CD14-positive monocyte (primary cell): ENCODE measurements around the gene ZDHHC8. TPM values are rescaled to one million over a fixed set of nuclear protein-coding genes. Genes with fewer than 3 reads are reported as not detected.

Source experiments
- DNase-seq, 3 donors: peaks; one replicate each; pipeline ENCODE4 v3.0.0-alpha.2; 2011 to 2022
- H2AFZ ChIP-seq: 2 replicates; pipeline ENCODE4 v1.6.0; 2012; ENCODE audit warnings: mild to moderate bottlenecking, low read depth, low read length, inconsistent platforms; ENCODE audit not compliant: insufficient read depth, poor library complexity, severe bottlenecking
- H3K27ac ChIP-seq, 2 donors: 1 replicate in 1 of 2; 2 replicates in 1 of 2; pipeline ENCODE4 v1.5.1; 2012 to 2013; ENCODE audit warnings: low read length in 2 of 2, control low read depth in 1 of 2, inconsistent platforms in 1 of 2, low read depth in 1 of 2, mild to moderate bottlenecking in 1 of 2
- H3K27me3 ChIP-seq, 2 donors: one replicate each; pipeline versions ENCODE4 v1.6.0 to v1.6.1; 2011 to 2013; ENCODE audit warnings: low read length in 2 of 2; ENCODE audit not compliant: control insufficient read depth in 2 of 2, insufficient read depth in 2 of 2
- H3K36me3 ChIP-seq, 2 donors: replicated peaks in 1 of 2; 1 replicate in 1 of 2; 2 replicates in 1 of 2; pipeline versions ENCODE4 v1.5.1 to v1.6.1; 2012 to 2013; ENCODE audit warnings: low read length in 2 of 2, control low read depth in 1 of 2, inconsistent platforms in 1 of 2, mild to moderate bottlenecking in 1 of 2; ENCODE audit not compliant: insufficient read depth in 2 of 2, control insufficient read depth in 1 of 2
- H3K4me1 ChIP-seq, 2 donors: 1 replicate in 1 of 2; 2 replicates in 1 of 2; pipeline versions ENCODE4 v1.5.1 to v1.6.1; 2012 to 2013; ENCODE audit warnings: low read length in 2 of 2, control low read depth in 1 of 2, inconsistent platforms in 1 of 2, mild to moderate bottlenecking in 1 of 2, moderate library complexity in 1 of 2; ENCODE audit not compliant: insufficient read depth in 2 of 2, control insufficient read depth in 1 of 2
- H3K4me2 ChIP-seq: replicated peaks from 2 replicates; pipeline ENCODE3; 2012; ENCODE audit warnings: low read length, moderate library complexity, mild to moderate bottlenecking; ENCODE audit not compliant: poor library complexity, severe bottlenecking; ENCODE audit errors: extremely low read depth
- H3K4me3 ChIP-seq, 3 experiments: fragments of 200-600 bp in 1 of 3; sonication (generic) in 1 of 3; replicated peaks in 1 of 3; 1 replicate in 2 of 3; 2 replicates in 1 of 3; pipeline ENCODE4 v1.5.1; 2011 to 2013; ENCODE audit warnings: low read length in 3 of 3, mild to moderate bottlenecking in 3 of 3, control low read depth in 2 of 3, low read depth in 2 of 3, inconsistent platforms in 1 of 3, moderate library complexity in 1 of 3
- H3K79me2 ChIP-seq: 2 replicates; pipeline ENCODE4 v1.6.0; 2012; ENCODE audit warnings: mild to moderate bottlenecking, control low read depth, inconsistent platforms, low read length, moderate library complexity; ENCODE audit not compliant: insufficient read depth
- H3K9ac ChIP-seq: 2 replicates; pipeline ENCODE4 v1.6.0; 2017; ENCODE audit warnings: low read length, mild to moderate bottlenecking; ENCODE audit not compliant: insufficient read depth, poor library complexity, severe bottlenecking
- H3K9me3 ChIP-seq, 2 donors: replicated peaks in 1 of 2; 1 replicate in 1 of 2; 2 replicates in 1 of 2; pipeline versions ENCODE4 v1.5.1 to v1.6.1; 2012 to 2013; ENCODE audit warnings: low read length in 2 of 2, control low read depth in 1 of 2; ENCODE audit not compliant: control insufficient read depth in 1 of 2, insufficient read depth in 1 of 2
- H4K20me1 ChIP-seq: 2 replicates; pipeline ENCODE4 v1.6.0; 2012; ENCODE audit warnings: mild to moderate bottlenecking, low read length, control low read depth, moderate library complexity; ENCODE audit not compliant: insufficient read depth
- H3K27ac Mint-ChIP-seq, 7 donors: one replicate each; pipeline ENCODE4 v1.8.0; 2020; ENCODE audit warnings: mild to moderate bottlenecking in 7 of 7, mixed read lengths in 7 of 7, moderate library complexity in 6 of 7, inconsistent platforms in 2 of 7
- H3K27me3 Mint-ChIP-seq, 3 donors: one replicate each; pipeline ENCODE4 v1.8.0; 2021 to 2022; ENCODE audit warnings: low read depth in 3 of 3, mild to moderate bottlenecking in 3 of 3, mixed read lengths in 3 of 3, moderate library complexity in 3 of 3, inconsistent platforms in 1 of 3
- H3K36me3 Mint-ChIP-seq, 2 donors: one replicate each; pipeline ENCODE4 v1.8.0; 2020; ENCODE audit warnings: mixed read lengths in 2 of 2, inconsistent platforms in 1 of 2, mild to moderate bottlenecking in 1 of 2
- H3K4me1 Mint-ChIP-seq: one replicate; pipeline ENCODE4 v1.8.0; 2020; ENCODE audit warnings: mild to moderate bottlenecking, mixed read lengths
- H3K4me3 Mint-ChIP-seq, 2 donors: one replicate each; pipeline ENCODE4 v1.8.0; 2020; ENCODE audit warnings: mild to moderate bottlenecking in 2 of 2, mixed read lengths in 2 of 2, moderate library complexity in 1 of 2
- H3K9me3 Mint-ChIP-seq, 7 donors: one replicate each; pipeline ENCODE4 v1.8.0; 2020 to 2022; ENCODE audit warnings: mixed read lengths in 7 of 7, mild to moderate bottlenecking in 6 of 7, moderate library complexity in 6 of 7, inconsistent platforms in 2 of 7
- WGBS: methylation state at CpG from one replicate; pipeline ENCODE4 v1.1.5; 2013; ENCODE audit warnings: missing lambda C conversion rate; ENCODE audit not compliant: insufficient coverage; 5-methylcytosine and 5-hydroxymethylcytosine counted together
- intact Hi-C, 2 donors: fragments of 100-400 bp; cut with micrococcal nuclease; formaldehyde crosslinking; loops; one replicate each; pipeline versions ENCODE4 v1.15.0 to v1.15.1; 2023
- polyA plus RNA-seq, 3 donors: library from polyadenylated mRNA; depleted of rRNA in 1 of 3; unstranded in 2 of 3; stranded (reverse) in 1 of 3; fragments of 300-500 nt in 2 of 3; fragments of >200 nt in 1 of 3; fragmentation: Illumina TruSeq in 2 of 3; gene quantifications; 1 replicate in 2 of 3; 2 replicates in 1 of 3; pipeline ENCODE4 v1.2.3, GENCODE V29; 2012 to 2021
- TF ChIP-seq, protein P1 (sequence below): fragments of 200-600 bp; IDR thresholded peaks from one replicate; pipeline ENCODE4 v1.8.0; 2022; ENCODE audit warnings: antibody characterized with exemption, mild to moderate bottlenecking

The ZDHHC8 gene
- polyA plus RNA-seq, 3 donors, result 0.73 to 76.3 (median 1.1) TPM

DNA sequence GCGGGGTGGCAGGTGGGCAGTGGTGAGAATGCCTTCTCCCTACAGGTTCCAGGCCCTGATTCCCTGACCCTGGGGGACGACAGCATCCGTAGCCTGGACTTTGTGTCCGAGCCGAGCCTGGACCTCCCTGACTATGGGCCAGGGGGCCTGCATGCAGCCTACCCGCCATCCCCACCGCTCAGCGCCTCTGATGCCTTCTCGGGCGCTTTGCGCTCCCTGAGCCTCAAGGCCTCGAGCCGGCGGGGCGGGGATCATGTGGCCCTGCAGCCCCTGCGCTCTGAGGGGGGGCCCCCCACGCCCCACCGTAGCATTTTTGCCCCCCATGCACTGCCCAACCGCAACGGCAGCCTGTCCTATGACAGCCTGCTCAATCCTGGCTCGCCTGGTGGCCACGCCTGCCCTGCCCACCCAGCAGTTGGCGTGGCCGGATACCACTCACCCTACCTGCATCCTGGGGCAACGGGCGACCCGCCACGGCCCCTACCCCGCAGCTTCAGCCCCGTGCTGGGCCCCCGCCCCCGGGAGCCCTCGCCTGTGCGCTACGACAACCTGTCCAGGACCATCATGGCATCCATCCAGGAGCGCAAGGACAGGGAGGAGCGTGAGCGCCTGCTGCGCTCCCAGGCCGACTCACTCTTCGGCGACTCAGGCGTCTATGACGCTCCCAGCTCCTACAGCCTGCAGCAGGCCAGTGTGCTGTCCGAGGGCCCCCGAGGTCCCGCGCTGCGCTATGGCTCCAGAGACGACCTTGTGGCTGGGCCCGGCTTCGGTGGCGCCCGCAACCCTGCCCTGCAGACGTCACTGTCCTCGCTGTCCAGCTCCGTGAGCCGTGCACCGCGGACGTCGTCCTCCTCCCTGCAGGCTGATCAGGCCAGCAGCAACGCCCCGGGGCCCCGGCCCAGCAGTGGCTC lies 11.4 kb downstream of the ZDHHC8 start:
- intact Hi-C loops, result no loop called here
- Histone ChIP-seq H3K36me3 (peaks cover 13 to 18% of the 10 kb centered on the region in 2 donors), H3K27ac (no peak overlapping the region), H3K4me2 (no peak overlapping the region), H3K27me3 (no peaks in the 10 kb centered on the region), H3K4me3 (no peak overlapping the region), H4K20me1 (peaks cover 19% of the 10 kb centered on the region), H3K9me3 (no peaks in the 10 kb centered on the region), H3K79me2 (peaks cover under 1% of the 10 kb centered on the region), H3K4me1 (no peaks in the 10 kb centered on the region), H2AFZ (no peak overlapping the region), H3K9ac (no peak overlapping the region)
- Mint-ChIP-seq H3K27me3 (peaks cover 0 to 2% (median 0%) of the 10 kb centered on the region in 3 donors), H3K4me3 (no peak overlapping the region), H3K4me1 (no peaks in the 10 kb centered on the region), H3K36me3 (peaks cover 7 to 12% of the 10 kb centered on the region in 2 donors), H3K9me3 (no peaks in the 10 kb centered on the region), H3K27ac (no peak overlapping the region)
- WGBS, result 97% methylated on average over 54 of the region's 65 CpGs
- DNase-seq, result no peak
- TF ChIP-seq, protein P1, sequence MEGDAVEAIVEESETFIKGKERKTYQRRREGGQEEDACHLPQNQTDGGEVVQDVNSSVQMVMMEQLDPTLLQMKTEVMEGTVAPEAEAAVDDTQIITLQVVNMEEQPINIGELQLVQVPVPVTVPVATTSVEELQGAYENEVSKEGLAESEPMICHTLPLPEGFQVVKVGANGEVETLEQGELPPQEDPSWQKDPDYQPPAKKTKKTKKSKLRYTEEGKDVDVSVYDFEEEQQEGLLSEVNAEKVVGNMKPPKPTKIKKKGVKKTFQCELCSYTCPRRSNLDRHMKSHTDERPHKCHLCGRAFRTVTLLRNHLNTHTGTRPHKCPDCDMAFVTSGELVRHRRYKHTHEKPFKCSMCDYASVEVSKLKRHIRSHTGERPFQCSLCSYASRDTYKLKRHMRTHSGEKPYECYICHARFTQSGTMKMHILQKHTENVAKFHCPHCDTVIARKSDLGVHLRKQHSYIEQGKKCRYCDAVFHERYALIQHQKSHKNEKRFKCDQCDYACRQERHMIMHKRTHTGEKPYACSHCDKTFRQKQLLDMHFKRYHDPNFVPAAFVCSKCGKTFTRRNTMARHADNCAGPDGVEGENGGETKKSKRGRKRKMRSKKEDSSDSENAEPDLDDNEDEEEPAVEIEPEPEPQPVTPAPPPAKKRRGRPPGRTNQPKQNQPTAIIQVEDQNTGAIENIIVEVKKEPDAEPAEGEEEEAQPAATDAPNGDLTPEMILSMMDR, result no peak

DNA sequence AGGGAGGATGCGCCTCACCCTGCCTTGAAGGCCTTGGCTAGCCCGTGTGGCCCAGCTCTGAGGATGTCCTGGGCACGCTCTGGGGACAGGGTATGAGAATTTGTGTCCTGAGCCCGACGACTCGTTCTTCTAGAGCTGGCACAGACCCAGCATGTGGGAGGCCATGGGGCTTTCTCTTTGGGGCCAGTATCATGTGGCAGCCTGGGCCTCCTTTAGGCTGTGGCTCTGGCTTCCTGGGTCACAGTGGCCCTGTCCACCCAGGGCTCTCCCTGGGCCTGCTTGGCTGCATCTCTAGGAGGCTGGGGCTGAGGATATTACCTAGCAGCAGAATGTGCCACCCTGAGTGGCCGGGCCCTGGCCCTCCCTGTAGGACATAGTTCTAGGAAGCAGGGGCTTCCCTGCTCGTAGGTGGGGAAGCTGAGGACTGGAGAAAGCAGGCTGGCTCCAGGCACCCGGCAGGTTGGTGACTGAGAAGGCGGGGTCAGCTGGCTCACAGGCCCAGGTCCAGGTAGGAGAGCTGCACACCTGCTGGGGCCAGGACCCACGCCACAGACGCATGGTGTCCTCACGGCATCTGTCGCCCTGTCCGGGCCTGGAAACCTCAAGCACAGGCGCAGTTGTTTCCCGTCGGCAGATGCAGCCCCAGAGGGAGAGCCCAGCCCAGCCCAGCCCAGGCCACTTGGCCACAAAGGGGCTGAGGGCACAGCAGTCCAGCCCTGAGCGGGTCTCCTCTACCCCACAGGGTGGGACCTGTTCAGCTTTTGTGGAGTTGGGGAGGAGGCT lies 12.5 kb downstream of the ZDHHC8 start:
- TF ChIP-seq, protein P1, result no peak
- H3K36me3 Mint-ChIP-seq, result peaks cover 7 to 12% of the 10 kb centered on the region in 2 donors
- H3K4me3 Mint-ChIP-seq, result no peak overlapping the region
- Histone ChIP-seq H3K79me2 (no peaks in the 10 kb centered on the region), H3K27ac (no peak overlapping the region), H3K36me3 (peaks cover 13 to 18% of the 10 kb centered on the region in 2 donors), H3K9ac (no peak overlapping the region), H3K4me3 (no peak overlapping the region), H4K20me1 (peaks cover 7% of the 10 kb centered on the region), H3K27me3 (no peaks in the 10 kb centered on the region), H2AFZ (no peak overlapping the region), H3K9me3 (no peaks in the 10 kb centered on the region), H3K4me1 (no peaks in the 10 kb centered on the region), H3K4me2 (no peak overlapping the region)
- no peak overlapping the region for H3K27ac Mint-ChIP-seq
- no peaks in the 10 kb centered on the region for H3K9me3 Mint-ChIP-seq
- H3K27me3 Mint-ChIP-seq, result peaks cover 0 to 2% (median 0%) of the 10 kb centered on the region in 3 donors
- 96% methylated on average over 17 of the region's 19 CpGs for WGBS
- intact Hi-C loops, result no loop called here
- no peaks in the 10 kb centered on the region for H3K4me1 Mint-ChIP-seq
- DNase-seq, result no peak
